GM13977 (cell line): Measurements from ENCODE around the gene PGAM4.

Experiments
- DNase-seq: peaks from one replicate; pipeline ENCODE4 v3.0.0; 2012; ENCODE audit warnings: low spot score
- in situ Hi-C: fragments of 300-500 bp; cut with MboI; formaldehyde crosslinking; loops from one replicate; pipeline ENCODE4 v1.12.0; 2022; ENCODE audit warnings: low sequenced_read_pairs, low pct_unique_long_range_greater_than_20kb, mixed read lengths, inconsistent platforms; ENCODE audit not compliant: unreplicated experiment
- TF ChIP-seq, protein P1 (sequence below): IDR thresholded peaks from 2 replicates; pipeline ENCODE4 v1.5.1; 2012; ENCODE audit warnings: mild to moderate bottlenecking, control low read depth; ENCODE audit not compliant: insufficient read depth; ENCODE audit errors: extremely low read depth, missing control alignments

PGAM4 gene

DNA sequence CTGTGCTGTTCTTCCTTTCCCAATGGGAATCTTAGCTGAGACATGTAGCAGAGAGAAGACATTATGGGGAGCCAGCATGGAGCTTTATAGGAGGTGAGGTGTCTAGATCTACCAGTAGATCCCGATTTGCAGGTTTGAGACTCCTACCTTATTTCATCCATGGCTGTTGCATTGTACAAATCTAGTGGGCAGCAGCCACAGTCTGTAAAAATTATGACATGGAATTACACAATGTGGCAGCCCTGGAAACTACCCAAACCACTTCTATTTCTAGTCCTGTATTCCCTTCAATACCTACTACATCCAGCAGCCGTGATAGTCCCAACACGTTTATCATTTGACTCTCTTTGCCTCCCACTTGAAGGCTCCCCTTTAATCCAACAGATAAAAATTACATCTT is 50.9 kb downstream of the PGAM4 start:
- TF ChIP-seq, protein P1, sequence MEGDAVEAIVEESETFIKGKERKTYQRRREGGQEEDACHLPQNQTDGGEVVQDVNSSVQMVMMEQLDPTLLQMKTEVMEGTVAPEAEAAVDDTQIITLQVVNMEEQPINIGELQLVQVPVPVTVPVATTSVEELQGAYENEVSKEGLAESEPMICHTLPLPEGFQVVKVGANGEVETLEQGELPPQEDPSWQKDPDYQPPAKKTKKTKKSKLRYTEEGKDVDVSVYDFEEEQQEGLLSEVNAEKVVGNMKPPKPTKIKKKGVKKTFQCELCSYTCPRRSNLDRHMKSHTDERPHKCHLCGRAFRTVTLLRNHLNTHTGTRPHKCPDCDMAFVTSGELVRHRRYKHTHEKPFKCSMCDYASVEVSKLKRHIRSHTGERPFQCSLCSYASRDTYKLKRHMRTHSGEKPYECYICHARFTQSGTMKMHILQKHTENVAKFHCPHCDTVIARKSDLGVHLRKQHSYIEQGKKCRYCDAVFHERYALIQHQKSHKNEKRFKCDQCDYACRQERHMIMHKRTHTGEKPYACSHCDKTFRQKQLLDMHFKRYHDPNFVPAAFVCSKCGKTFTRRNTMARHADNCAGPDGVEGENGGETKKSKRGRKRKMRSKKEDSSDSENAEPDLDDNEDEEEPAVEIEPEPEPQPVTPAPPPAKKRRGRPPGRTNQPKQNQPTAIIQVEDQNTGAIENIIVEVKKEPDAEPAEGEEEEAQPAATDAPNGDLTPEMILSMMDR: no peak
- no peak for DNase-seq
- in situ Hi-C loops: no loop called here
